ENCODE measurements around the gene PAK3. TPM values are rescaled to one million over a fixed set of nuclear protein-coding genes. Genes with fewer than 3 reads are reported as not detected.

The PAK3 gene
- total RNA-seq, 1 experiment from 2014 or later: 0.56 TPM

- no peak for DNase-seq (ENCODE audit: low spot score)
These were observed 164.5 kb downstream of the PAK3 start for GRCh38 chrX:111260451-111260850.

GRCh38 chrX:111262086-111262485, 166.1 kb downstream of the PAK3 start:
- DNase-seq (ENCODE audit: low spot score): peak; percentile 4

- DNase-seq (ENCODE audit: low spot score): no peak
These were observed 168.4 kb downstream of the PAK3 start for GRCh38 chrX:111264385-111264784.

- no peak for DNase-seq (ENCODE audit: low spot score)
These were observed 169.5 kb downstream of the PAK3 start for GRCh38 chrX:111265486-111265885.

GRCh38 chrX:111268506-111268905, 172.5 kb downstream of the PAK3 start:
- DNase-seq (ENCODE audit: low spot score): no peak

GRCh38 chrX:111270339-111270738, 174.3 kb downstream of the PAK3 start, which contains the start of gene CAPN6:
CAPN6 (minus strand) TSS chrX:111270483; CDS start chrX:111263936, 6,547 bp downstream.
- peak; percentile 38 for DNase-seq (ENCODE audit: low spot score)

Other genes with a start within 250 kb of the PAK3 start
- 1.0 and 1.8 TPM in 2 replicates for gene CAPN6, start 174.3 kb downstream of the PAK3 start, total RNA-seq (2014; rRNA removed; shearing (Covaris generic))

All from H4 (cell line).